K562 (cell line): ENCODE results near the gene IFFO2. TPM values are rescaled to one million over a fixed set of nuclear protein-coding genes. Genes with fewer than 3 reads are reported as not detected.

Experiments
- ATAC-seq: fragments of 200-7000 bp; cut with Tn5 transposase; 3 replicates; pipeline ENCODE4 v1.9.1; 2020; ENCODE audit warnings: moderate library complexity
- BruUV-seq: library from RNA; stranded (reverse); fragments of 400-500 nt; replicated peaks from 2 replicates; lab custom pipeline; 2021; lab: Mats Ljungman, UMichigan
- CTCF ChIA-PET: fragments of 300-600 bp; formaldehyde crosslinking; extraction: SDS; loops from one replicate; lab custom pipeline; 2021; ENCODE audit warnings: low intra/inter-chr PET ratio; lab: Yijun Ruan, JAX
- POLR2A ChIA-PET: fragments of 300-600, 350-650 bp; sonication (Branson Sonifier 250); formaldehyde crosslinking; extraction: SDS; loops from one replicate; lab custom pipeline; 2021; ENCODE audit warnings: antibody characterized with exemption, inconsistent platforms; lab: Yijun Ruan, JAX
- DNase-seq, 4 experiments: peaks; one replicate each; pipeline versions ENCODE4 v3.0.0 to v3.0.0-alpha.2; 2011 to 2018; ENCODE audit warnings: low spot score in 3 of 4, mixed read lengths in 3 of 4; ENCODE audit errors: extremely low read depth in 1 of 4
- FAIRE-seq: peaks from 2 replicates; lab custom pipeline; 2011; peaks lifted over from hg19 to GRCh38; lab: Jason Lieb, UNC
- H2AFZ ChIP-seq: 2 replicates; pipeline ENCODE4 v1.6.0; 2011; ENCODE audit warnings: low read depth, low read length, control low read depth, inconsistent platforms
- H3K27ac ChIP-seq: fragments of 200-600 bp; 3 replicates; pipeline ENCODE4 v1.8.0; 2011; ENCODE audit warnings: low read depth, mild to moderate bottlenecking, control low read depth, inconsistent platforms, low read length, moderate library complexity, mixed read lengths; ENCODE audit errors: extremely low read depth
- H3K27me3 ChIP-seq, 2 experiments: fragments of 300-600 bp in 1 of 2; 2 replicates in 1 of 2; 3 replicates in 1 of 2; pipeline versions ENCODE4 v1.6.0 to v1.8.0; 2011; ENCODE audit warnings: inconsistent platforms in 2 of 2, low read length in 2 of 2, mild to moderate bottlenecking in 1 of 2, mixed read lengths in 1 of 2, moderate library complexity in 1 of 2; ENCODE audit not compliant: control insufficient read depth in 2 of 2, insufficient read depth in 2 of 2
- H3K36me3 ChIP-seq: fragments of 300-600 bp; 3 replicates; pipeline ENCODE4 v1.8.0; 2011; ENCODE audit warnings: mild to moderate bottlenecking, low read length, inconsistent platforms; ENCODE audit not compliant: control insufficient read depth, insufficient read depth
- H3K4me1 ChIP-seq, 2 experiments: fragments of 200-600 bp in 1 of 2; replicated peaks in 1 of 2; 2 replicates in 1 of 2; 3 replicates in 1 of 2; pipeline versions ENCODE4 v1.5.1 to v1.8.0; 2011; ENCODE audit warnings: inconsistent platforms in 2 of 2, low read length in 2 of 2, mild to moderate bottlenecking in 1 of 2, mixed read lengths in 1 of 2, moderate library complexity in 1 of 2; ENCODE audit not compliant: control insufficient read depth in 2 of 2, insufficient read depth in 2 of 2
- H3K4me2 ChIP-seq: 2 replicates; pipeline ENCODE4 v1.6.1; 2011; ENCODE audit warnings: low read length, control low read depth, inconsistent platforms, mixed read lengths; ENCODE audit not compliant: insufficient read depth
- H3K4me3 ChIP-seq: fragments of 200-600 bp; sonication (generic), shearing (Covaris generic); 2 replicates; pipeline ENCODE4 v1.5.1; 2016; ENCODE audit warnings: control low read depth, inconsistent platforms
- H3K79me2 ChIP-seq: fragments of 200-600 bp; 3 replicates; pipeline ENCODE4 v1.8.0; 2011; ENCODE audit warnings: low read length, inconsistent platforms; ENCODE audit not compliant: control insufficient read depth, insufficient read depth
- H3K9ac ChIP-seq, 2 experiments: 2 replicates each; pipeline versions ENCODE4 v1.6.0 to v1.6.1; 2011; ENCODE audit warnings: low read depth in 2 of 2, low read length in 2 of 2, control low read depth in 1 of 2, inconsistent platforms in 1 of 2, mild to moderate bottlenecking in 1 of 2, mixed read lengths in 1 of 2; ENCODE audit not compliant: insufficient read depth in 1 of 2
- H3K9me1 ChIP-seq: one replicate; pipeline ENCODE4 v1.6.0; 2011; ENCODE audit warnings: inconsistent platforms, mild to moderate bottlenecking, low read length, moderate library complexity; ENCODE audit not compliant: control insufficient read depth, insufficient read depth
- H3K9me3 ChIP-seq: replicated peaks from 2 replicates; pipeline ENCODE4 v1.5.1; 2011; ENCODE audit warnings: low read depth, low read length, inconsistent platforms; ENCODE audit not compliant: control insufficient read depth, insufficient read depth
- H4K20me1 ChIP-seq: replicated peaks from 2 replicates; pipeline ENCODE4 v1.6.1; 2011; ENCODE audit warnings: low read length, inconsistent platforms, mixed read lengths; ENCODE audit not compliant: control insufficient read depth, insufficient read depth
- DACH1 ChIP-seq: fragments of 450-650 bp; IDR thresholded peaks from 2 replicates; pipeline ENCODE4 v1.6.1; 2018; ENCODE audit not compliant: partially characterized antibody
- MEIS2 ChIP-seq: fragments of 450-650 bp; IDR thresholded peaks from 2 replicates; pipeline ENCODE4 v1.6.1; 2014; ENCODE audit warnings: mild to moderate bottlenecking; ENCODE audit not compliant: partially characterized antibody
- ZNF239 ChIP-seq: fragments of 250-450 bp; sonication (Bioruptor Pico); IDR thresholded peaks from 2 replicates; pipeline ENCODE4 v1.4.0; 2020; ENCODE audit warnings: mild to moderate bottlenecking
- ZNF609 ChIP-seq: sonication (generic); formaldehyde crosslinking; IDR thresholded peaks from 2 replicates; pipeline ENCODE4 v1.8.1; 2023; ENCODE audit warnings: missing genetic modification reagents, mild to moderate bottlenecking, borderline replicate concordance
- WGBS: fragments of 100-300 bp; shearing (Covaris generic); methylation state at CpG from one replicate; pipeline ENCODE4 v1.1.6; 2016; ENCODE audit warnings: low coverage, mixed read lengths; ENCODE audit not compliant: insufficient coverage; ENCODE audit errors: missing lambda C conversion rate; 5-methylcytosine and 5-hydroxymethylcytosine counted together
- in situ Hi-C: fragments of 300-500 bp; cut with MboI; formaldehyde crosslinking; loops from 4 replicates; pipeline ENCODE4 v1.15.0; 2018; ENCODE audit warnings: inconsistent platforms, mixed read lengths
- intact Hi-C: fragments of 100-400 bp; cut with micrococcal nuclease; formaldehyde crosslinking; loops from 2 replicates; pipeline ENCODE4 v1.14.2; 2022
- polyA plus RNA-seq, 8 experiments: library from polyadenylated mRNA; depleted of rRNA in 4 of 8; stranded (reverse) in 5 of 8; unstranded in 3 of 8; fragments of >200 nt; fragmentation: Nextera tagmentation in 2 of 8; fragmentation: Illumina TruSeq in 1 of 8; extraction: Ambion mirVana in 2 of 8; extraction: Trizol in 1 of 8; gene quantifications; 2 replicates each; pipeline versions ENCODE4 v1.2.1 to v1.2.3, GENCODE V29; 2011 to 2014; ENCODE audit warnings: inconsistent platforms in 1 of 8, missing spikeins in 1 of 8
- total RNA-seq, 7 experiments: library from RNA; depleted of rRNA in 6 of 7; stranded (reverse); fragments of >200 nt in 6 of 7; fragmentation: Illumina TruSeq in 2 of 7; extraction: Trizol in 2 of 7; gene quantifications; 2 replicates each; pipeline versions ENCODE4 v1.2.1 to v1.2.3, GENCODE V29; 2011 to 2021; ENCODE audit warnings: low replicate concordance in 1 of 7
- TF ChIP-seq, protein P1 (sequence below): sonication (generic); formaldehyde crosslinking; IDR thresholded peaks from 2 replicates; pipeline ENCODE4 v1.9.0; 2022; ENCODE audit warnings: mild to moderate bottlenecking, missing genetic modification reagents
- TF ChIP-seq, protein P2 (sequence below): fragments of 250-450 bp; sonication (Bioruptor Pico); IDR thresholded peaks from 2 replicates; pipeline ENCODE4 v1.4.0; 2020; ENCODE audit warnings: mild to moderate bottlenecking, moderate library complexity, borderline replicate concordance
- TF ChIP-seq, protein P3 (sequence below): fragments of 450-650 bp; formaldehyde crosslinking; IDR thresholded peaks from 2 replicates; pipeline ENCODE4 v1.4.0; 2020; ENCODE audit warnings: mild to moderate bottlenecking
- TF ChIP-seq, protein P4 (sequence below): fragments of 250-450 bp; sonication (Bioruptor Pico); IDR thresholded peaks from 2 replicates; pipeline ENCODE4 v1.5.0; 2020; ENCODE audit warnings: mild to moderate bottlenecking

IFFO2 gene
- total and polyA plus RNA-seq, 9 of the 15 experiments (the other 6 are each of a cell fraction or from before 2014, with no cell fraction given), result 0.15 to 1.0 (median 0.44) TPM; not detected in 2

GRCh38 chr1:18955441-18956192 is 859 bp downstream of the IFFO2 start (continued):
- TF ChIP-seq, protein P1, sequence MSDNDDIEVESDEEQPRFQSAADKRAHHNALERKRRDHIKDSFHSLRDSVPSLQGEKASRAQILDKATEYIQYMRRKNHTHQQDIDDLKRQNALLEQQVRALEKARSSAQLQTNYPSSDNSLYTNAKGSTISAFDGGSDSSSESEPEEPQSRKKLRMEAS (CRISPR knock-in tag), result peak; percentile 41; the same call in 1 of the 2 replicates

DNA sequence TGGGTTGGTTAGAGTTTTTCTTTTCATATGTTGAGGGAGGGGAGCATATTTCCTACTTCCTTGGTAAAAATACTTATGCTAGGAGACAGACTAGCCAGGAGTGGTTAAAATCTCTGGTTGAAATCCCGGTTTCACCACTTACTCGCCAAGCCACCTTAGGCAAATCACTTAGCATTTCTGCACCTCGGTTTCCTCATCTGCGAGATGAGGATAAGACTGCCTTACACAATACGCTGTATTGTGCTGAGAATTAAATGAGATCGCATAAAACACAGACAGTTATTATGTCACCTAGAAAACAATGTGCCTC is 1.4 kb downstream of the IFFO2 start:
- ChIA-PET CTCF (no interaction called here), POLR2A (interaction anchor here (0.7 to 1.2 kb wide), 3 partner anchors 8 to 11 kb away, joined by 3 read pairs; no protein-coding TSS in a partner anchor)
- Histone ChIP-seq H3K4me2 (0 out of 2 replicates have a peak overlapping the region, but pooled peaks have one; percentile 19), H3K9ac (no peak overlapping the region), H3K27ac (no peak overlapping the region), H3K4me1 (peaks cover 0 to 30% of the 10 kb centered on the region in 2 experiments; a peak in 4 of 5 replicates), H4K20me1 (peaks cover 37% of the 10 kb centered on the region), H3K36me3 (no peaks in the 10 kb centered on the region), H3K79me2 (no peaks in the 10 kb centered on the region), H3K9me1 (no peaks in the 10 kb centered on the region), H3K4me3 (no peak overlapping the region), H2AFZ (no peak overlapping the region), H3K9me3 (no peaks in the 10 kb centered on the region), H3K27me3 (peaks cover 53 to 85% of the 10 kb centered on the region in 2 experiments)
- intact Hi-C loops, result no loop called here
- in situ Hi-C loops, result no loop called here
- FAIRE-seq, result no peak
- DNase-seq, result no peak
- 6% methylated on average over 6 of the region's 6 CpGs for WGBS
- ATAC-seq, result no peak
- no TSS peak for BruUV-seq
- TF ChIP-seq MEIS2 (no peak), ZNF609 (CRISPR knock-in tag) (no peak), DACH1 (no peak), ZNF239 (CRISPR knock-in tag) (no peak)
- TF ChIP-seq, protein P2, sequence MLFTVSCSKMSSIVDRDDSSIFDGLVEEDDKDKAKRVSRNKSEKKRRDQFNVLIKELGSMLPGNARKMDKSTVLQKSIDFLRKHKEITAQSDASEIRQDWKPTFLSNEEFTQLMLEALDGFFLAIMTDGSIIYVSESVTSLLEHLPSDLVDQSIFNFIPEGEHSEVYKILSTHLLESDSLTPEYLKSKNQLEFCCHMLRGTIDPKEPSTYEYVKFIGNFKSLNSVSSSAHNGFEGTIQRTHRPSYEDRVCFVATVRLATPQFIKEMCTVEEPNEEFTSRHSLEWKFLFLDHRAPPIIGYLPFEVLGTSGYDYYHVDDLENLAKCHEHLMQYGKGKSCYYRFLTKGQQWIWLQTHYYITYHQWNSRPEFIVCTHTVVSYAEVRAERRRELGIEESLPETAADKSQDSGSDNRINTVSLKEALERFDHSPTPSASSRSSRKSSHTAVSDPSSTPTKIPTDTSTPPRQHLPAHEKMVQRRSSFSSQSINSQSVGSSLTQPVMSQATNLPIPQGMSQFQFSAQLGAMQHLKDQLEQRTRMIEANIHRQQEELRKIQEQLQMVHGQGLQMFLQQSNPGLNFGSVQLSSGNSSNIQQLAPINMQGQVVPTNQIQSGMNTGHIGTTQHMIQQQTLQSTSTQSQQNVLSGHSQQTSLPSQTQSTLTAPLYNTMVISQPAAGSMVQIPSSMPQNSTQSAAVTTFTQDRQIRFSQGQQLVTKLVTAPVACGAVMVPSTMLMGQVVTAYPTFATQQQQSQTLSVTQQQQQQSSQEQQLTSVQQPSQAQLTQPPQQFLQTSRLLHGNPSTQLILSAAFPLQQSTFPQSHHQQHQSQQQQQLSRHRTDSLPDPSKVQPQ, result no peak
- TF ChIP-seq, protein P3, sequence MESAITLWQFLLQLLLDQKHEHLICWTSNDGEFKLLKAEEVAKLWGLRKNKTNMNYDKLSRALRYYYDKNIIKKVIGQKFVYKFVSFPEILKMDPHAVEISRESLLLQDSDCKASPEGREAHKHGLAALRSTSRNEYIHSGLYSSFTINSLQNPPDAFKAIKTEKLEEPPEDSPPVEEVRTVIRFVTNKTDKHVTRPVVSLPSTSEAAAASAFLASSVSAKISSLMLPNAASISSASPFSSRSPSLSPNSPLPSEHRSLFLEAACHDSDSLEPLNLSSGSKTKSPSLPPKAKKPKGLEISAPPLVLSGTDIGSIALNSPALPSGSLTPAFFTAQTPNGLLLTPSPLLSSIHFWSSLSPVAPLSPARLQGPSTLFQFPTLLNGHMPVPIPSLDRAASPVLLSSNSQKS (CRISPR knock-in tag), result no peak
- TF ChIP-seq, protein P4, sequence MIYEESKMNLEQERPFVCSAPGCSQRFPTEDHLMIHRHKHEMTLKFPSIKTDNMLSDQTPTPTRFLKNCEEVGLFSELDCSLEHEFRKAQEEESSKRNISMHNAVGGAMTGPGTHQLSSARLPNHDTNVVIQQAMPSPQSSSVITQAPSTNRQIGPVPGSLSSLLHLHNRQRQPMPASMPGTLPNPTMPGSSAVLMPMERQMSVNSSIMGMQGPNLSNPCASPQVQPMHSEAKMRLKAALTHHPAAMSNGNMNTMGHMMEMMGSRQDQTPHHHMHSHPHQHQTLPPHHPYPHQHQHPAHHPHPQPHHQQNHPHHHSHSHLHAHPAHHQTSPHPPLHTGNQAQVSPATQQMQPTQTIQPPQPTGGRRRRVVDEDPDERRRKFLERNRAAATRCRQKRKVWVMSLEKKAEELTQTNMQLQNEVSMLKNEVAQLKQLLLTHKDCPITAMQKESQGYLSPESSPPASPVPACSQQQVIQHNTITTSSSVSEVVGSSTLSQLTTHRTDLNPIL (CRISPR knock-in tag), result no peak
